GM20431 (cell line): ENCODE results near the gene IRF7.

Experiments
- in situ Hi-C: fragments of 300-500 bp; cut with MseI, MboI; formaldehyde crosslinking; loops from one replicate; pipeline ENCODE4 v1.15.0; 2020; ENCODE audit warnings: low sequenced_read_pairs; ENCODE audit not compliant: unreplicated experiment

The IRF7 gene

GRCh38 chr11:610146-610801, 5.5 kb downstream of the IRF7 start:
- in situ Hi-C loops = no loop called here

GRCh38 chr11:609341-609811, 6.4 kb downstream of the IRF7 start:
- in situ Hi-C loops = no loop called here

GRCh38 chr11:608791-609251, 6.9 kb downstream of the IRF7 start:
- in situ Hi-C loops = no loop called here

GRCh38 chr11:607971-608659, 7.6 kb downstream of the IRF7 start:
- in situ Hi-C loops = no loop called here

GRCh38 chr11:607020-607780, 8.6 kb downstream of the IRF7 start:
- in situ Hi-C loops = no loop called here

- in situ Hi-C loops = no loop called here
Measured at GRCh38 chr11:606245-606644, 9.5 kb downstream of the IRF7 start.

- in situ Hi-C loops = no loop called here
Measured at GRCh38 chr11:605286-606129, 10.2 kb downstream of the IRF7 start.

- in situ Hi-C loops = no loop called here
Measured at GRCh38 chr11:603154-603553, 12.6 kb downstream of the IRF7 start.

- in situ Hi-C loops = no loop called here
Measured at GRCh38 chr11:601573-602245, 14.0 kb downstream of the IRF7 start.

GRCh38 chr11:598005-598680, 17.6 kb downstream of the IRF7 start:
- in situ Hi-C loops = no loop called here

GRCh38 chr11:597166-597725, 18.5 kb downstream of the IRF7 start:
- in situ Hi-C loops = no loop called here

- in situ Hi-C loops = no loop called here
Measured at GRCh38 chr11:596374-596773, 19.4 kb downstream of the IRF7 start.

GRCh38 chr11:595400-595799, 20.4 kb downstream of the IRF7 start:
- in situ Hi-C loops = no loop called here

GRCh38 chr11:593347-593746, 22.4 kb downstream of the IRF7 start:
- in situ Hi-C loops = no loop called here

GRCh38 chr11:592918-593317, 22.8 kb downstream of the IRF7 start:
- in situ Hi-C loops = no loop called here

GRCh38 chr11:592501-592900, 23.2 kb downstream of the IRF7 start:
- in situ Hi-C loops = no loop called here

GRCh38 chr11:590997-591396, 24.8 kb downstream of the IRF7 start:
- in situ Hi-C loops = no loop called here

GRCh38 chr11:589798-590197, 26.0 kb downstream of the IRF7 start:
- in situ Hi-C loops = no loop called here

GRCh38 chr11:587978-588380, 27.8 kb downstream of the IRF7 start:
- in situ Hi-C loops = no loop called here
